ENCODE data around the gene FBN2.
"Not testable (repeated sequence)": the region's sequence is repeated elsewhere in the genome, so short reads cannot be mapped to it uniquely, and the experiment has no call there.

The FBN2 gene

GRCh38 chr5:128535251-128535650 lies 2.8 kb downstream of the FBN2 start:
- no peak overlapping the region for H3K4me3 ChIP-seq (ENCODE audit: low read depth, low read length)

GRCh38 chr5:128534726-128535125 lies 3.3 kb downstream of the FBN2 start:
- no peak overlapping the region for H3K4me3 ChIP-seq (ENCODE audit: low read depth, low read length)

- no peak overlapping the region for H3K4me3 ChIP-seq (ENCODE audit: low read depth, low read length)
These were observed 5.3 kb downstream of the FBN2 start for GRCh38 chr5:128532776-128533175.

- no peak overlapping the region for H3K4me3 ChIP-seq (ENCODE audit: low read depth, low read length)
These were observed 5.9 kb downstream of the FBN2 start for GRCh38 chr5:128532127-128532526.

- H3K4me3 ChIP-seq (ENCODE audit: low read depth, low read length), result no peak overlapping the region
These were observed 9.3 kb downstream of the FBN2 start for GRCh38 chr5:128528637-128529255.

GRCh38 chr5:128528126-128528525 lies 9.9 kb downstream of the FBN2 start:
- H3K4me3 ChIP-seq (ENCODE audit: low read depth, low read length), result no peak overlapping the region

- no peak overlapping the region for H3K4me3 ChIP-seq (ENCODE audit: low read depth, low read length)
These were observed 11.0 kb downstream of the FBN2 start for GRCh38 chr5:128527077-128527476.

- H3K4me3 ChIP-seq (ENCODE audit: low read depth, low read length), result no peak overlapping the region
These were observed 15.7 kb downstream of the FBN2 start for GRCh38 chr5:128522336-128522735.

- no peak overlapping the region for H3K4me3 ChIP-seq (ENCODE audit: low read depth, low read length)
These were observed 18.2 kb downstream of the FBN2 start for GRCh38 chr5:128519827-128520226.

- H3K4me3 ChIP-seq (ENCODE audit: low read depth, low read length), result no peak overlapping the region
These were observed 21.1 kb downstream of the FBN2 start for GRCh38 chr5:128516978-128517377.

- H3K4me3 ChIP-seq (ENCODE audit: low read depth, low read length), result no peak overlapping the region
These were observed 24.2 kb downstream of the FBN2 start for GRCh38 chr5:128513806-128514205.

- H3K4me3 ChIP-seq (ENCODE audit: low read depth, low read length), result no peak overlapping the region
These were observed 25.2 kb downstream of the FBN2 start for GRCh38 chr5:128512894-128513293.

GRCh38 chr5:128506643-128507042 lies 31.4 kb downstream of the FBN2 start:
- H3K4me3 ChIP-seq (ENCODE audit: low read depth, low read length), result no peak overlapping the region

GRCh38 chr5:128503727-128504126 lies 34.3 kb downstream of the FBN2 start:
- H3K4me3 ChIP-seq (ENCODE audit: low read depth, low read length), result not testable (repeated sequence)

- H3K4me3 ChIP-seq (ENCODE audit: low read depth, low read length), result no peak overlapping the region
These were observed 39.1 kb downstream of the FBN2 start for GRCh38 chr5:128498844-128499455.

GRCh38 chr5:128494516-128494915 lies 43.5 kb downstream of the FBN2 start:
- no peak overlapping the region for H3K4me3 ChIP-seq (ENCODE audit: low read depth, low read length)

GRCh38 chr5:128493657-128494329 lies 44.3 kb downstream of the FBN2 start:
- no peak overlapping the region for H3K4me3 ChIP-seq (ENCODE audit: low read depth, low read length)

GRCh38 chr5:128491291-128491690 lies 46.8 kb downstream of the FBN2 start:
- no peak overlapping the region for H3K4me3 ChIP-seq (ENCODE audit: low read depth, low read length)

GRCh38 chr5:128490761-128491160 lies 47.3 kb downstream of the FBN2 start:
- H3K4me3 ChIP-seq (ENCODE audit: low read depth, low read length), result no peak overlapping the region

- no peak overlapping the region for H3K4me3 ChIP-seq (ENCODE audit: low read depth, low read length)
These were observed 51.0 kb downstream of the FBN2 start for GRCh38 chr5:128487041-128487440.

- H3K4me3 ChIP-seq (ENCODE audit: low read depth, low read length), result no peak overlapping the region
These were observed 54.3 kb downstream of the FBN2 start for GRCh38 chr5:128483738-128484137.

- no peak overlapping the region for H3K4me3 ChIP-seq (ENCODE audit: low read depth, low read length)
These were observed 57.0 kb downstream of the FBN2 start for GRCh38 chr5:128480906-128481633.
